SU-DHL-6 (cell line): ENCODE measurements around the gene ZNF423.

Source experiments
- H2AFZ ChIP-seq: fragments of 200-600 bp; sonication (generic); 2 replicates; pipeline ENCODE4 v1.6.1; 2014; ENCODE audit warnings: low read depth, mild to moderate bottlenecking, moderate library complexity, mixed read lengths, antibody characterized with exemption, low read length; ENCODE audit not compliant: severe bottlenecking
- H3F3A ChIP-seq: fragments of 200-600 bp; shearing (Covaris generic); 2 replicates; pipeline ENCODE4 v1.6.0; 2016; ENCODE audit warnings: antibody characterized with exemption, mild to moderate bottlenecking; ENCODE audit not compliant: insufficient read depth
- H3K27ac ChIP-seq: fragments of 200-600 bp; sonication (generic); 2 replicates; pipeline ENCODE4 v1.5.1; 2016; ENCODE audit warnings: low read depth, mild to moderate bottlenecking, low read length, moderate library complexity, mixed read lengths
- H3K27me3 ChIP-seq: fragments of 200-600 bp; sonication (generic), shearing (Covaris generic); 2 replicates; pipeline ENCODE4 v1.6.0; 2014; ENCODE audit warnings: mild to moderate bottlenecking, low read length
- H3K36me3 ChIP-seq: fragments of 200-600 bp; sonication (generic); 2 replicates; pipeline ENCODE4 v1.6.1; 2014; ENCODE audit warnings: mild to moderate bottlenecking, low read length, mixed read lengths
- H3K4me2 ChIP-seq: fragments of 300-600, 200-600 bp; shearing (Covaris generic), sonication (generic); 2 replicates; pipeline ENCODE4 v1.6.0; 2014; ENCODE audit warnings: low read length, low read depth, mild to moderate bottlenecking; ENCODE audit not compliant: poor library complexity, severe bottlenecking
- H3K4me3 ChIP-seq: fragments of 200-600 bp; sonication (generic); 2 replicates; pipeline ENCODE4 v1.5.1; 2014; ENCODE audit warnings: antibody characterized with exemption, low read length, mild to moderate bottlenecking, mixed read lengths; ENCODE audit not compliant: insufficient read depth, poor library complexity, severe bottlenecking
- H3K79me2 ChIP-seq: fragments of 200-600 bp; sonication (generic); 2 replicates; pipeline ENCODE4 v1.6.1; 2014; ENCODE audit warnings: mild to moderate bottlenecking, low read length, moderate library complexity; ENCODE audit not compliant: insufficient read depth
- H3K9ac ChIP-seq: fragments of 200-600 bp; sonication (generic); 2 replicates; pipeline ENCODE4 v1.7.0; 2014; ENCODE audit warnings: mild to moderate bottlenecking, low read length
- H3K9me2 ChIP-seq: fragments of 200-600 bp; sonication (generic); replicated peaks from 2 replicates; pipeline ENCODE4 v1.6.1; 2014; ENCODE audit warnings: low read length; ENCODE audit not compliant: insufficient read depth
- H3K9me3 ChIP-seq: fragments of 200-600 bp; sonication (generic); 2 replicates; pipeline ENCODE4 v1.6.1; 2014; ENCODE audit warnings: low read length, mixed read lengths; ENCODE audit not compliant: insufficient read depth
- H4K20me1 ChIP-seq: fragments of 200-600 bp; sonication (generic); 2 replicates; pipeline ENCODE4 v1.6.1; 2014; ENCODE audit warnings: low read depth, mild to moderate bottlenecking, antibody characterized with exemption, low read length, moderate library complexity, mixed read lengths
- CTCF ChIP-seq: fragments of 200-600 bp; sonication (generic); IDR thresholded peaks from one replicate; pipeline ENCODE4 v1.5.1; 2017; ENCODE audit warnings: antibody characterized with exemption, mild to moderate bottlenecking, low read length, moderate library complexity; ENCODE audit not compliant: insufficient read depth, poor library complexity, severe bottlenecking
- EZH2phosphoT487 ChIP-seq: fragments of 200-600 bp; sonication (generic), shearing (Covaris generic); conservative IDR thresholded peaks from 2 replicates; pipeline ENCODE4 v1.6.1; 2018; ENCODE audit warnings: mild to moderate bottlenecking, antibody characterized with exemption, low read length, moderate library complexity, mixed read lengths

ZNF423 gene

GRCh38 chr16:49529411-49530045, 326.4 kb downstream of the ZNF423 start:
- H3K79me2 ChIP-seq = no peaks in the 10 kb centered on the region
- H3K9me2 ChIP-seq = no peaks in the 10 kb centered on the region
- H3K9me3 ChIP-seq = no peaks in the 10 kb centered on the region
- no peaks in the 10 kb centered on the region for H3K36me3 ChIP-seq
- H2AFZ ChIP-seq = no peak overlapping the region
- no peaks in the 10 kb centered on the region for H3K27me3 ChIP-seq
- no peaks in the 10 kb centered on the region for H3F3A ChIP-seq
- no peak overlapping the region for H3K27ac ChIP-seq
- H3K4me3 ChIP-seq = no peak overlapping the region
- no peak for TF ChIP-seq EZH2phosphoT487
- no peak for TF ChIP-seq CTCF
- no peaks in the 10 kb centered on the region for H4K20me1 ChIP-seq
- no peak overlapping the region for H3K9ac ChIP-seq
- H3K4me2 ChIP-seq = no peak overlapping the region

GRCh38 chr16:49528866-49529288, 327.0 kb downstream of the ZNF423 start:
- Histone ChIP-seq H3K27ac (no peak overlapping the region), H3F3A (no peaks in the 10 kb centered on the region), H3K27me3 (no peaks in the 10 kb centered on the region), H3K79me2 (no peaks in the 10 kb centered on the region), H3K36me3 (no peaks in the 10 kb centered on the region), H3K4me2 (no peak overlapping the region), H4K20me1 (no peaks in the 10 kb centered on the region), H3K9me3 (no peaks in the 10 kb centered on the region), H2AFZ (no peak overlapping the region), H3K9ac (no peak overlapping the region), H3K4me3 (no peak overlapping the region), H3K9me2 (no peaks in the 10 kb centered on the region)
- TF ChIP-seq EZH2phosphoT487 (no peak), CTCF (no peak)

- TF ChIP-seq CTCF (no peak), EZH2phosphoT487 (no peak)
- Histone ChIP-seq H3K9ac (no peak overlapping the region), H3K4me3 (no peak overlapping the region), H3K4me2 (no peak overlapping the region), H3K27me3 (no peaks in the 10 kb centered on the region), H3K36me3 (no peaks in the 10 kb centered on the region), H3K9me2 (no peaks in the 10 kb centered on the region), H3K27ac (no peak overlapping the region), H2AFZ (no peak overlapping the region), H4K20me1 (no peaks in the 10 kb centered on the region), H3K79me2 (no peaks in the 10 kb centered on the region), H3K9me3 (no peaks in the 10 kb centered on the region), H3F3A (no peaks in the 10 kb centered on the region)
Measured at GRCh38 chr16:49528060-49528865, 327.6 kb downstream of the ZNF423 start.
